Gastrocnemius medialis (tissue), 4 donors: Measurements from ENCODE around the gene ROBO1. TPM values are rescaled to one million over a fixed set of nuclear protein-coding genes. Genes with fewer than 3 reads are reported as not detected.

Experiments
- ATAC-seq, 2 donors: fragments of 150-250 bp; one replicate each; pipeline ENCODE4 v1.9.1; 2016
- DNase-seq, 2 donors: peaks; one replicate each; pipeline ENCODE4 v3.0.0-alpha.2; 2019
- H3K27ac ChIP-seq, 4 donors: fragments of 200-600 bp; sonication (generic); 1 replicate in 1 of 4; 2 replicates in 3 of 4; pipeline ENCODE4 v1.5.1; 2016 to 2018; ENCODE audit warnings: mild to moderate bottlenecking in 2 of 4, moderate library complexity in 1 of 4
- H3K27me3 ChIP-seq, 3 donors: fragments of 200-600 bp; sonication (generic) in 2 of 3; 1 replicate in 1 of 3; 2 replicates in 2 of 3; pipeline versions ENCODE4 v1.5.1 to v1.6.0; 2016 to 2019; ENCODE audit warnings: mild to moderate bottlenecking in 1 of 3, moderate library complexity in 1 of 3
- H3K36me3 ChIP-seq, 2 donors: fragments of 200-600 bp; sonication (generic) in 1 of 2; one replicate each; pipeline ENCODE4 v1.5.1; 2017 to 2018
- H3K4me1 ChIP-seq, 2 donors: fragments of 200-600 bp; sonication (generic) in 1 of 2; one replicate each; pipeline ENCODE4 v1.5.1; 2016 to 2017; ENCODE audit warnings: mild to moderate bottlenecking in 2 of 2
- H3K4me3 ChIP-seq, 4 donors: fragments of 200-600 bp; sonication (generic) in 3 of 4; 1 replicate in 1 of 4; 2 replicates in 3 of 4; pipeline ENCODE4 v1.5.1; 2016 to 2019; ENCODE audit warnings: mild to moderate bottlenecking in 2 of 4
- H3K9me3 ChIP-seq, 3 donors: fragments of 200-600 bp; sonication (generic) in 2 of 3; 1 replicate in 1 of 3; 2 replicates in 2 of 3; pipeline ENCODE4 v1.5.1; 2016 to 2019
- CTCF ChIP-seq, 5 experiments: fragments of 450-650 bp in 3 of 5; fragments of 200-600 bp in 2 of 5; sonication (generic) in 2 of 5; IDR thresholded peaks in 4 of 5; conservative IDR thresholded peaks in 1 of 5; 1 replicate in 4 of 5; 2 replicates in 1 of 5; pipeline ENCODE4 v1.5.1; 2016 to 2019; ENCODE audit warnings: antibody characterized with exemption in 5 of 5, mild to moderate bottlenecking in 3 of 5, moderate library complexity in 3 of 5
- POLR2A ChIP-seq, 2 donors: fragments of 450-650 bp; IDR thresholded peaks; one replicate each; pipeline ENCODE4 v1.6.1; 2017; ENCODE audit warnings: antibody characterized with exemption in 2 of 2, mild to moderate bottlenecking in 2 of 2, moderate library complexity in 2 of 2
- in situ Hi-C, 4 donors: fragments of 200-750 bp; cut with MboI; loops; one replicate each; pipeline versions ENCODE4 v1.15.0 to v1.8.0; 2017; ENCODE audit warnings: low sequenced_read_pairs in 4 of 4
- intact Hi-C: fragments of 100-400 bp; cut with DNase I; formaldehyde crosslinking; loops from one replicate; pipeline ENCODE4 v1.15.1; 2023; ENCODE audit warnings: low total_unique reads
- total RNA-seq, 4 donors: library from RNA; depleted of rRNA; stranded (reverse); fragments of >200 nt; gene quantifications; one replicate each; pipeline versions ENCODE4 v1.1.0 to v1.2.3, GENCODE V29; 2016

The ROBO1 gene
- 10 to 100 TPM in 2 of 4 donors, 1 to 10 TPM in 2; 4.2 to 16.0 (median 9.5) TPM for total RNA-seq

- Histone ChIP-seq H3K36me3 (no peaks in the 10 kb centered on the region), H3K27me3 (peaks cover 8 to 23% (median 15%) of the 10 kb centered on the region in 3 donors), H3K27ac (no peak within 1 kb of the TSS), H3K4me1 (no peaks in the 10 kb centered on the region), H3K9me3 (no peaks in the 10 kb centered on the region), H3K4me3 (peak within 1 kb of the TSS in 2 of 4 donors; percentile 20 to 34)
- intact Hi-C loops (no loop called here), in situ Hi-C loops (no loop called here)
- no peak for DNase-seq
- ATAC-seq: no peak
- no peak for TF ChIP-seq POLR2A (IDR thresholded peaks at IDR 0.05)
- no peak for TF ChIP-seq CTCF (IDR thresholded peaks at IDR 0.05 in 4 of 5, conservative IDR thresholded peaks at IDR 0.05 in 1 of 5)
Measured at GRCh38 chr3:79767905-79768267, at the start of gene ROBO1. TSS of gene ROBO1 (minus strand) at chr3:79767998.

GRCh38 chr3:79817224-79817623 lies 49.4 kb upstream of the ROBO1 start:
- Histone ChIP-seq H3K36me3 (no peaks in the 10 kb centered on the region), H3K4me3 (no peak overlapping the region), H3K4me1 (no peaks in the 10 kb centered on the region), H3K27me3 (no peaks in the 10 kb centered on the region), H3K9me3 (no peaks in the 10 kb centered on the region), H3K27ac (no peak overlapping the region)
- intact Hi-C loops (no loop called here), in situ Hi-C loops (no loop called here)
- no peak for ATAC-seq
- TF ChIP-seq CTCF (IDR thresholded peaks at IDR 0.05 in 4 of 5, conservative IDR thresholded peaks at IDR 0.05 in 1 of 5) (no peak), POLR2A (IDR thresholded peaks at IDR 0.05) (no peak)
- no peak for DNase-seq

GRCh38 chr3:79815478-79815877 lies 47.7 kb upstream of the ROBO1 start:
- Histone ChIP-seq H3K27me3 (no peaks in the 10 kb centered on the region), H3K4me3 (no peak overlapping the region), H3K9me3 (no peaks in the 10 kb centered on the region), H3K36me3 (no peaks in the 10 kb centered on the region), H3K4me1 (no peaks in the 10 kb centered on the region), H3K27ac (no peak overlapping the region)
- TF ChIP-seq POLR2A (IDR thresholded peaks at IDR 0.05) (no peak), CTCF (IDR thresholded peaks at IDR 0.05 in 4 of 5, conservative IDR thresholded peaks at IDR 0.05 in 1 of 5) (no peak)
- DNase-seq (no peak), ATAC-seq (no peak)
- in situ Hi-C loops: no loop called here
- intact Hi-C loops: no loop called here

- Histone ChIP-seq H3K4me1 (no peaks in the 10 kb centered on the region), H3K9me3 (no peaks in the 10 kb centered on the region), H3K27ac (no peak overlapping the region), H3K4me3 (no peak overlapping the region), H3K27me3 (no peaks in the 10 kb centered on the region), H3K36me3 (no peaks in the 10 kb centered on the region)
- DNase-seq: no peak
- in situ Hi-C loops (no loop called here), intact Hi-C loops (no loop called here)
- ATAC-seq: no peak
- TF ChIP-seq POLR2A (IDR thresholded peaks at IDR 0.05): no peak
- no peak for TF ChIP-seq CTCF (IDR thresholded peaks at IDR 0.05 in 4 of 5, conservative IDR thresholded peaks at IDR 0.05 in 1 of 5)
Measured at GRCh38 chr3:79810581-79810980, 42.8 kb upstream of the ROBO1 start.

GRCh38 chr3:79810092-79810491 lies 42.3 kb upstream of the ROBO1 start:
- ATAC-seq: no peak
- intact Hi-C loops: no loop called here
- in situ Hi-C loops: no loop called here

More at GRCh38 chr3:79810092-79810491, 42.3 kb upstream of the ROBO1 start:
- TF ChIP-seq CTCF (IDR thresholded peaks at IDR 0.05 in 4 of 5, conservative IDR thresholded peaks at IDR 0.05 in 1 of 5) (no peak), POLR2A (IDR thresholded peaks at IDR 0.05) (no peak)
- no peak for DNase-seq
- no peaks in the 10 kb centered on the region for H3K9me3 ChIP-seq
- no peak overlapping the region for H3K27ac ChIP-seq
- H3K27me3 ChIP-seq: no peaks in the 10 kb centered on the region
- no peak overlapping the region for H3K4me3 ChIP-seq
- no peaks in the 10 kb centered on the region for H3K4me1 ChIP-seq
- H3K36me3 ChIP-seq: no peaks in the 10 kb centered on the region
